Mononuclear cell (primary cell): ENCODE measurements around the gene CAGE1. TPM values are rescaled to one million over a fixed set of nuclear protein-coding genes. Genes with fewer than 3 reads are reported as not detected.
A peak's percentile ranks its signal among the peaks of the same experiment; 100 is the strongest.

Experiments used
- H3K27me3 ChIP-seq: 2 replicates; pipeline ENCODE4 v1.6.0; 2011; ENCODE audit warnings: low read length, control low read depth; ENCODE audit not compliant: insufficient read depth
- H3K4me1 ChIP-seq: 2 replicates; pipeline ENCODE4 v1.5.1; 2011; ENCODE audit warnings: mild to moderate bottlenecking, low read length, control low read depth; ENCODE audit not compliant: insufficient read depth
- H3K4me3 ChIP-seq: 2 replicates; pipeline ENCODE4 v1.5.1; 2011; ENCODE audit warnings: mild to moderate bottlenecking, low read length, moderate library complexity
- H3K9me3 ChIP-seq: 2 replicates; pipeline ENCODE4 v1.5.1; 2011; ENCODE audit warnings: low read depth, mild to moderate bottlenecking, control low read depth, low read length
- total RNA-seq: library from RNA; depleted of rRNA; stranded (reverse); fragments of >200 nt; gene quantifications from one replicate; pipeline ENCODE4 v1.2.3, GENCODE V29; 2012

CAGE1 gene
- total RNA-seq, 1 donor, result 0.94 TPM

DNA sequence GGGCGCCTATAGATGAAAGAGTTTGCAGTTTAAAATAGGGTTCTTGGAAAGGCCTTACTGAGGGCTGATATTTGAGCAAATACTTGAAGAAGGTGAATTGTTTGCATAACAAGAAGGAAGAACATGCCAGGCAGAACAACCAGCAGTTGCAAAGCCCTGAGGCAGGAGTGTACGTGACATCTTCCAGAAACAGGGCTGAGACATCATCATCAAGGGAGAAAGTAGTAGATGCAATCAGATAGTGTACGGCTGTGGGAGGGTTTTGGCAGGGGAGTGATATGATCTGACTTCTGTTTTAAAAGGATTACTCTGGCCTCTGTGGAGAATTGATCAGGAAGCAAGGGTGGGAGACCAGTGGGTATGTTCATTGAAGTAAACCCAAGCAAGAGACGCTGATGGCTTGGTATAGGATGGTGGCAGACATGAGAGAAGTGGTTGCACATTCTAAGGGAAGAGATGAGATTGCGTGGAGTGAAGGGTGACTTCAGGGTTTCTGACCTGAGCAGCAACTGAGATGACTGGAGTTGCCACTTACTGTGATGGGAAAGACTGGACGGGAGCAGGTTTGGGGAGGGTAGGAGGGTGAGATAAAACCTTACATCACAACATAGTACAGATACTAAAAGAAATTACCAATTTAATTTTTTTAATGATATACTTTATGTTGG, 28.8 kb upstream of the CAGE1 start:
- no peaks in the 10 kb centered on the region for H3K27me3 ChIP-seq
- H3K9me3 ChIP-seq, result no peaks in the 10 kb centered on the region
- no peak overlapping the region for H3K4me3 ChIP-seq
- H3K4me1 ChIP-seq, result no peaks in the 10 kb centered on the region

DNA sequence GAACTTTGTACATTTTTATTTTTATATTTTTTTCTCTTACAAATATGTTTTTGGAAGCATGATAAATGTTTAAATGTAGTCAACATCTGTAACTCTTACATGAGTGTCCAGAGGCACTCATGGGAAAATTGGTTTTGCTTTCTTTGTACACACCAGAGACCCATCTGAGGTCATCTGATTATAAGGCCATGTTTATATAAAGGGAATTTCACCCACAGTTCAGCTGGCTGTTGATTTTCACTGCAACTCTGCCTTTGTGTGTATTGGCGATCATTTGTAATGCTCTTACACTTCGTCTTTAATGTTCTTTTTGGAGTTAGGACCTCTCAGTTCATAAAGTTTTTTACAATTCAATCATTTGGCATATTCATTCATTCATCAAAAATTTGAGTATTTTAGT, 28.1 kb upstream of the CAGE1 start:
- H3K27me3 ChIP-seq, result no peaks in the 10 kb centered on the region
- H3K4me3 ChIP-seq, result no peak overlapping the region
- H3K9me3 ChIP-seq, result no peaks in the 10 kb centered on the region
- H3K4me1 ChIP-seq, result no peaks in the 10 kb centered on the region

DNA sequence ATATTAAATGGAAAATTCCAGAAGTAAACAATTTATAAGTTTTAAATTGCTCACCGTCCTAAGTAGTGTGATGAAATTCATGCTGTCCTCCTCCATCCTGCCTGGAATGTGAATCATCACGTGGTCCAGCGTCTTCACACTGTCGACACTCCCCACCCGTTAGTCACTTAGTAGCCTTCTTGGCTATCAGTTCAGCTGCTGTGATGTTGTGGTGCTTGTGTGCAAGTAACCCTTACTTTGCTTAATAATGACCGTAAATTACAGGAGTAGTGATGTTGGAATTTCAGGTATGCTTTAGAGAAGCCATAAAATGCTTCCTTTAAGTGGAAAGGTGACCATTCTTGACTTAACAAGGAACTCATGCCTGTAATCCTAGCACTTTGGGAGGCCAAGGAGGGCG, 25.3 kb upstream of the CAGE1 start:
- no peaks in the 10 kb centered on the region for H3K27me3 ChIP-seq
- no peaks in the 10 kb centered on the region for H3K4me1 ChIP-seq
- no peaks in the 10 kb centered on the region for H3K9me3 ChIP-seq
- H3K4me3 ChIP-seq, result no peak overlapping the region

DNA sequence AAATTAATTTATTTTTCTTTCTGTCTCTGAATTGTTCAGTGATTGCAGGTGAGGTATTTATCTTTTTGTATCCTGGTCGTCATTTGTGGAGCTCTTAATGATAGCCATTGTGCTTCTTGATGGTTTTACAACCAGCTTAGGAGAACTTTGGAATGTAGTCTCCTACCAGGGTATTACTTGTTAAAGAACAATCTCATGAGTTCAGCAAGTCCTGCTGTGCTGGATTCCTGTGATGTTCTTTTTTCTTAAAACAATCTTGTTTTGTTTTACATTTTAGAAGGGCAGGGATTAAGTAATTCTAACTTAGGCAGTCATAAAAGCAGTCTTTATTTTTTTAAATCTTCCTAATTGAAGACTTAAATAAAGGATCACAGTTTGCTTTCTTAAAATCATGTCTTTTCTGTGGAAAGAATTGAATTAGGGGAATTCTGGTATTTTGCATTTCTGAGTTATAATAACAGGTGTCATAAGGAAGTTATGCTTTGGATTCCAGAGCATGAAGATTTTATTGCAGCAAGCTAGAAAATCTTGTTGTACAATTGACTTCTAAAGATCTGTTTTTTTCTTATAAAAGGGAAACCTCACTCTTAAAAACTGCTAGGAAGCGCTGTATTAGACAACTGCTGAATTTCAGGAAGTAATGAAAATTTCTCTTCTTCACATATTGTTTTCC, 23.7 kb upstream of the CAGE1 start:
- H3K4me1 ChIP-seq, result no peaks in the 10 kb centered on the region
- no peak overlapping the region for H3K4me3 ChIP-seq
- H3K9me3 ChIP-seq, result no peaks in the 10 kb centered on the region
- no peaks in the 10 kb centered on the region for H3K27me3 ChIP-seq

DNA sequence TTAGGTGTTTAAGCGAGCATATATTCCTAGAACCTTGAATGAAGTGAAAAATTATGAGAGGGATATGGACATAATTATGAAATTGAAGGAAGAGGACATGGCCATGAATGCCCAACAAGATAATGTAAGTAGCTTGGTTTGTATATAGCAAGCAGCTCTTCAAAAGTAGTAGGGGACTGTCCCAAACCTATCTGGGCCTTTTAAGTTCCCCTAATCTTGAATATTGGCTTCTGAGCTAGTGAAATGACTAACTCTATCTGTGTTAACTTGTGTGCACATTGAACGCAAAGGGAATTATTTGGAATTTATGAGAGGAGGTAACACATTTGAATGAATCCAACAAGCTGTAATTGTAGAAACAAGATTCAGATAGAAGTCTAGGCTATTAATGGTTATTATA, 21.8 kb upstream of the CAGE1 start:
- Histone ChIP-seq H3K9me3 (no peaks in the 10 kb centered on the region), H3K4me1 (no peaks in the 10 kb centered on the region), H3K27me3 (no peaks in the 10 kb centered on the region), H3K4me3 (no peak overlapping the region)

DNA sequence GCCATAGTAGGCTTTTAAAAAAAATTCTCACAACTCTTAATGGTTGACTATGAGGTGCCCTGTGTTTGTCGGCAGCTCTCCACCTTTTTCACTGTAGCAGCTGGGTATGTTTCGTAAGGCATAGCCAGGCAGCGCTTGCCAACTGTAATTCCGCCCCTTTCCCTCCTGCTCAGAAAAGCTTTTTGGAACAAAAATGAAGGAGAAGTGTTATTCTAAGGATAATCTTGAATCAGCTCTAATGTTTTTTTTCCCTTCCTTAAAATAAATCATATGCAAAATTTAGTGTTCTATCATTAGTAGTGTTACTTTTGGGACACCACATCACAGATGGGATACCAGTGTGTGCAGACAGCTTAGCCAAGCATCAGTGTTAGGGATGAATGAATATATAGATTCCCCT, 21.3 kb upstream of the CAGE1 start:
- Histone ChIP-seq H3K4me1 (no peaks in the 10 kb centered on the region), H3K4me3 (no peak overlapping the region), H3K27me3 (no peaks in the 10 kb centered on the region), H3K9me3 (no peaks in the 10 kb centered on the region)

DNA sequence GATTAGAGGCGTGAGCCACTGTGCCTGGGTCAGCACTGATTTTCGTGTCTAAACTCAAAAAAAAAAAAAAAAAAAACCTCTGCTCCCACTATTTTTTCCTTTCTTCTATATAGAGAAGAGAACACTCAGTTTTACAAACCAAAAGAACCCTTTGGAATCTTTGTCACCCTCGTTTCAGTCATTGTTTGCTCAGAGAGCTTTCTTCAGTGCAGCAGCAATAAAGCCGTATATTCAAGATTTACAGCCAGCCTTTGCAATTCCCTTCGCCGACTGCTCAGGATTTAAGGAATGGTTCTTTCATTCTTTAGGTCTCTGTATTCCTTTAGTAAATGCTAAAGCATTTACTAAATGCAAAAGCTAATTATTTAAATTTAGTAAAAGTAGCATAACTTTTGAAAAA, 20.2 kb upstream of the CAGE1 start:
- no peak overlapping the region for H3K4me3 ChIP-seq
- no peaks in the 10 kb centered on the region for H3K9me3 ChIP-seq
- no peaks in the 10 kb centered on the region for H3K4me1 ChIP-seq
- H3K27me3 ChIP-seq, result no peaks in the 10 kb centered on the region

DNA sequence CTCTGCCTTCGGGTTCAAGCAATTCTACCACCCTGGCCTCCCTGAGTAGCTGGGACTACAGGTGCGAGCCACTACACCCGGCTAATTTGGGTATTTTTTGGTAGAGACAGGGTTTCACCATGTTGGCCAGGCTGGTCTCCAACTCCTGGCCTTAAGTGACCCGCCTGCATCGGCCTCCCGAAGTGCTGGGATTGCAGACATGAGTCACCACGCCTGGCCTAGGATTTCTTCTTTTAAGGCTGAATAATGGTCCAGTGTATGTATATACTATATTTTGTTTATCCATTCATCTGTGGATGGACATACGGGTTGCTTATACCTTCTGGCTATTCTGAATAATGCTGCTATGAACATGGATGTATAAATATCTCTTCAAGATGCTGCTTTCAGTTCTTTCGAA, 17.2 kb upstream of the CAGE1 start:
- Histone ChIP-seq H3K27me3 (no peaks in the 10 kb centered on the region), H3K4me1 (no peaks in the 10 kb centered on the region), H3K9me3 (no peaks in the 10 kb centered on the region), H3K4me3 (no peak overlapping the region)

DNA sequence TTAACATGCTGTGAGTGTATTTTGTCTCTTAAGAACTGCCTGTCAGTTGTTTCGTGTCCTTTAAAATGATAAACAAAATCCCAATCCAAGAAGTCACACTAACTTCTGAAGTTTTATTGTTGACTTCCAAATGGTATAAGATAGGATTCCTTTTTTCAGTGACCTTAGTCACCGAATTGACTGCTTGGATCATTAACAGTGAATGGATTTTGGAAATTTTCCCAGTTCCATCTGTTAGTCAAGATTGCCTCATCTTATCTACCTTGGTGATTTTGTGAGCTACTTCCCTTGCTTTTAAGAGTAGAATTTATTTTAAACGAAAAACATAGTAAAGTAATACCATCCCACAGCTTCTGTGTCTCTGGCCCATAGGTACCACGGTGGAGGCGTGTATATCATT, 15.0 kb upstream of the CAGE1 start:
- Histone ChIP-seq H3K9me3 (no peaks in the 10 kb centered on the region), H3K27me3 (no peaks in the 10 kb centered on the region), H3K4me3 (no peak overlapping the region), H3K4me1 (no peaks in the 10 kb centered on the region)

DNA sequence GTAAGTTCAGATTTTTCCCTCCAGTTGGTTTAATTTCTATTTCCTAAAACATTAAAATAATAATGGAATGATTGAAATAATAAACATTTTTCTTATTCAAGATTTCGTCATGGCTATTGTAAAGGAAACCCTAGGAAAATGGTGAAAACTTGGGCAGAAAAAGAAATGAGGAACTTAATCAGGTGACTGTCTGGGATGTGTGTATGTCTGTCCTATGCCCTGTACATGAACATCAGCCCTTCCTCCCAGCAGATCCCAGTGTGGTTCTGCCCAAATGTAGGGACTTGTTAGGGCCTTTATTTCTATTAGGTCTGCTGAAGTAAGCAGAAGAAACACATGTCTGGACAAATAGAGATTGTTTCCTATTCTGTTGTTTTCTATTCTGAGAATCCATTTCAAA, 13.2 kb upstream of the CAGE1 start:
- no peaks in the 10 kb centered on the region for H3K9me3 ChIP-seq
- no peak overlapping the region for H3K4me3 ChIP-seq
- H3K27me3 ChIP-seq, result no peaks in the 10 kb centered on the region
- no peaks in the 10 kb centered on the region for H3K4me1 ChIP-seq

DNA sequence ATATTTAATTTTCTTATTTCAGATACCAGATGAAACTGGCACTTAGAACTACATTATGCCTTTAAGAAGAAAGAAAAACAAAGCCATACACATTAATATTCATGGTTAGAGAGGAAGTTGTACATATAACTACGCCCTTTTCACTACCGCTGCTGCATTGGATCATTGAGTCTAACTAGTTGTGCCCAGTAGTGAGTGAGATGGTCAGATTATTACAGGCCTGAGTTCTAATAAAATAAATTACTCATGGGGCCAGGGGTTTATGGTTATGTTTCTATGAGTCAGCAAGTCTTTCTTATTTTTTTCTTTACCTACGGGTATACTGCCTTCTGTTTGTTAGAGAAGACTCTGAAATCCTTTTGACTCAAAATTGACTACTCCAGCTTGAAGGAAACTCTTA, 11.5 kb upstream of the CAGE1 start:
- H3K9me3 ChIP-seq, result no peaks in the 10 kb centered on the region
- H3K4me3 ChIP-seq, result no peak overlapping the region

DNA sequence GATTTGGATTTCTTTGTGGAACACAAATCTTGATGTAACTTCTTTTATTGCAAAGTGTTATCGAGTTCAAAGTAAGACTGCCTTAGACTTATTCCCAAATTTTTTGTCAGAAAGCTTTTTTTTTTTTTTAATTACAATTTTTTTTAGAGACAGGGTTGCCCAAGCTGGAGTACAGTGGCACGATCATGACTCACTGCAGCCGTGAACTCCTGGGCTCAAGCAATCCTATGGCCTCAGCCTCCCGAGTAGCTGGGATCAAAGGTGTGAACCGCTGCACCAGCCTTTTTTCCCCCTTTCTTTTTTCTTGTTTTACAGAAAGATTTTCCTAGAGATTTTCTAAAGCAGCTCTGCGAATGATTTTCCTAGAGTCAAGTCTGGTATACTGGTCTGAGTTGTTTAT, 2.9 kb upstream of the CAGE1 start:
- Histone ChIP-seq H3K4me1 (peaks cover 16% of the 10 kb centered on the region), H3K9me3 (no peaks in the 10 kb centered on the region), H3K4me3 (no peak overlapping the region), H3K27me3 (no peaks in the 10 kb centered on the region)

More for the DNA sequence above, 11.5 kb upstream of the CAGE1 start:
- Histone ChIP-seq H3K4me1 (no peaks in the 10 kb centered on the region), H3K27me3 (no peaks in the 10 kb centered on the region)

DNA sequence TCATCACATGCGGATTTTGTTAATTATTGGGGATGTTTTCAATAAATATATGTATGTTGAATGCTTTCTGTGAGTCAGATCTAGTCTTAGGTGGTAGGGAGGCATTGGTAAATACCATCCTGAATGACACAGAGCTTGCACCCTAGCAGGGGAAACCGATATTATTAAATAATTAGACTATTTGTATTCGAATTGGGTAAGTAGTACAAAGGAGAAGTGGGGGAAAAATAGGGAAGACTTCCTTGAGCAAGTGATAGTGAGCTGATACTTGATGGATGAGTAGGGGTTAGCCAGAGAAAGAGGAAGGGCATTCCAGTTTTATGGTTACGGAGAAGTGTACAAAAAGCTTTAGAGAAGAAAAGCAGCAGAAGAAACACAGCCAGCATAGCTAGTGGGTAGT, 1.6 kb upstream of the CAGE1 start:
- peaks cover 16% of the 10 kb centered on the region for H3K4me1 ChIP-seq
- H3K9me3 ChIP-seq, result no peaks in the 10 kb centered on the region
- no peak overlapping the region for H3K4me3 ChIP-seq
- no peaks in the 10 kb centered on the region for H3K27me3 ChIP-seq

DNA sequence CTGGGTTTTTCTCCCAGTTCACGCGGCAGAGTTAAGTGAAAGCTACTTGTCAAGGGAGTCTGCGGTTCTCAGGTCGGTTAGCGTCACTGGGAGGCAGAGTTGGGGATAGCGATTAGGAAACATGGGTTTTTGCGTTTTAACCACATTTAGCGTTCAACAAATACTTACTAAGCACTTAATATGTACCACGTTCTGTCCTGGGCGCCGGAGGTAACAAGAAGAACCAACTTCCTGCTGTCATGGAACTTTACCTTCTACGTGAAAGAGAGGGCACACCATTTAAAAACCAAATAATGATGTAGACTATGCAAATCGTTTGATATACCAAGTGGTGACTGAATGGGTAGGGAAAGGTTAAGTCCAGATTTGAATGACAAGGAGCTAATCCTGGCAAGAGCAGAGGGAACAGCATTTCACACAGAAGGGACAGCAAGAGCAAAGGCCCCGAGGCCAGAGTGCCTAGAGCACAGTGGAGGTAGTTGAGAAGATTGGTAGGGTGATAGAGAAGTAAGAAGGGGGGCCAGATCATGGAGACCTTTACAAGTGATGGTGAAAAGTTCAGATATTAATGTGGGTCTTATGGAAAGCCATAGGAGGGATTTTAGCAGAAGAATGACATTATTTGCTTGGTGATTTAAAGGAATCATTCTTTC, 810 bp upstream of the CAGE1 start:
- no peaks in the 10 kb centered on the region for H3K9me3 ChIP-seq
- peak overlapping the region; percentile 71 for H3K4me3 ChIP-seq
- H3K4me1 ChIP-seq, result peaks cover 16% of the 10 kb centered on the region
- no peaks in the 10 kb centered on the region for H3K27me3 ChIP-seq

DNA sequence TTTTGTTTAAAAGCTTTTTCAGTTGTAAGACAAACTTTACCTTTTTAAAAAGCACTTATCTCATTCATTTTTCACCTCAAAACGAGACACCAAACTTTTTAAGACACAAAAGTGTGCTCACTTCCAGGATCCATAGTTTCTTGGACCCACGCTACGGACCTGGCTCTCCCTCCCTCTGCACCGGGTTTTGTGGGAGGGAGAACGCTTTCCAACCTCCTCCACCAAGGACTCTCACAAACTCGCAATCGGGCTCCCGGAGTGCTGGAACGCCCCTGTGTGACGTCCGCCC, 436 bp downstream of the CAGE1 start:
- H3K9me3 ChIP-seq, result no peaks in the 10 kb centered on the region
- H3K27me3 ChIP-seq, result no peaks in the 10 kb centered on the region
- H3K4me3 ChIP-seq, result peak overlapping the region; percentile 71
- H3K4me1 ChIP-seq, result peaks cover 16% of the 10 kb centered on the region

DNA sequence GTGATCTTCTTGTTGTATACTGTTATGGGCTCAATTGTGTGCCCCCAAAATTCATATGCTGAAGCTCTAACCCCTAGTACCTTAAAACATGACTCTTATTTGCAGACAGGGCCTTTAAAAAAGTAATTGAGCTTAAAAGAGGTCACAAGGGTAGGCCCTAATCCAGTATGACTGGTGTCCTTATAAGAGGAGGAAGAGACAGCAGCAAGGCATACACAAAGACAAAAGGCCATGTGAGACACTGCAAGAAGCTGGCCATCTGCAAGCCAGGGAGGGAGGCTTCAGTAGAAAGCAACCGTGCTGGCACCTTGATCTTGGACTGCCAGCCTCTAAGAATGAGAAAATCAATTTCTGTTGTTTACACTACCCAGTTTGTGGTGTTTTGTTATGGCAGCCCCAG, 8.4 kb downstream of the CAGE1 start:
- no peaks in the 10 kb centered on the region for H3K27me3 ChIP-seq

More for the DNA sequence above, 8.4 kb downstream of the CAGE1 start:
- Histone ChIP-seq H3K4me1 (no peaks in the 10 kb centered on the region), H3K9me3 (no peaks in the 10 kb centered on the region), H3K4me3 (no peak overlapping the region)
